GM18868 (cell line): Measurements from ENCODE around the gene CD2AP.

Source experiments
- ATAC-seq: cut with Tn5 transposase; IDR thresholded peaks from one replicate; pipeline ENCODE4 v1.9.1; 2021; ENCODE audit warnings: mild to moderate bottlenecking, moderate library complexity; ENCODE audit not compliant: unreplicated experiment

CD2AP gene

DNA sequence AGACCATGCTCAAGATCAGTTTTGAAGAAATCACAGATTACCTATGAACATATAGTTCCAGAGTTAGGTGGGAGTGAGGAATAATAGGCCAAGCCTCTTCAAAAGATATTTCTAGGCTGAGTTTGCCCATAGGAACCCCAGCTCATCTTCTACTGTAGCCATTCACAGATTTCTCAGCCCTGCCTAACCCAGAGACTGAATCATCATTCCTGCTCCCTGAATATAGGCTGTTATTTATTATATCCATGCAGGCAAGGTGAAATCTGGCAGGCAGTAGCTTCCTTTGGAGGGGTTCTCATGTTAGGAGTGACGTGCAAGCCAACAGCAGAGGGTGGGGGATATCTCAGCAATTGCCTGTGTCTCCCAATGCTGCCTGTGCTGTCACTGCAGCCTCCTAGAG is 195.2 kb downstream of the CD2AP start:
- ATAC-seq, result no peak

DNA sequence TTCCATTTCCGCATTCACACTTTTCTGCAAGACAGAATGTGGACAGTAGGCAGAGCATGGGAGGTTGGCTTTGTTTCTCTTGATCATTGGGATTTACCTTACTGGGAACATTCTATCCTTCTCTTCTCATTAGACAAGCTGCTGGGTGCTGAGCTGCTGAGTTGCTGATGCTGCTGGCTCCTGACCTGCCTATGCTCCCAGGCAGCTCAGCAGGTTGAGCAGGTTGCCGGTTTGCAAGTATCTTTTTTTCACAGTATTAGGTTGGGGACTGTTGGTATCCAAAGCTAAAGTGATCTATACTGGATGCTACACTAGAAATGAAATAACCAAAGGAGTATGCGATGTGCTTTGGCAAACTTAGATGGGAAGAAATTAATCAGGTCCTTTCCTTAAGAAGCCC is 197.1 kb downstream of the CD2AP start:
- no peak for ATAC-seq
